ENCODE measurements around the gene CAMK1. TPM values are rescaled to one million over a fixed set of nuclear protein-coding genes. Genes with fewer than 3 reads are reported as not detected.
A peak's percentile ranks its signal among the peaks of the same experiment; 100 is the strongest.

CAMK1 gene
- polyA plus RNA-seq, 10 donors: 10.0 to 19.5 (median 14.5) TPM

- no peak for DNase-seq
Measured at GRCh38 chr3:9743548-9743947, 26.2 kb downstream of the CAMK1 start.

GRCh38 chr3:9742560-9742959 is 27.2 kb downstream of the CAMK1 start:
- no peak for DNase-seq

DNA sequence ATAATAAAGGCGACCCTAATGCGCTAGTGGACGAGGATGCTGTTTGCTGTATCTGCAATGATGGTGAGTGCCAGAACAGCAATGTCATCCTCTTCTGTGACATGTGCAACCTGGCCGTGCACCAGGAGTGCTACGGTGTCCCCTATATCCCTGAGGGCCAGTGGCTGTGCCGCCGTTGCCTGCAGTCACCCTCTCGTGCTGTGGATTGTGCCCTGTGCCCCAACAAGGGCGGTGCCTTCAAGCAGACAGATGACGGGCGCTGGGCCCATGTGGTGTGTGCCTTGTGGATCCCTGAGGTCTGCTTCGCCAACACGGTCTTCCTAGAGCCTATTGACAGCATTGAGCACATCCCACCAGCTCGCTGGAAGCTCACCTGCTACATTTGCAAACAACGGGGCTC is 30.6 kb downstream of the CAMK1 start:
- no peak for DNase-seq

DNA sequence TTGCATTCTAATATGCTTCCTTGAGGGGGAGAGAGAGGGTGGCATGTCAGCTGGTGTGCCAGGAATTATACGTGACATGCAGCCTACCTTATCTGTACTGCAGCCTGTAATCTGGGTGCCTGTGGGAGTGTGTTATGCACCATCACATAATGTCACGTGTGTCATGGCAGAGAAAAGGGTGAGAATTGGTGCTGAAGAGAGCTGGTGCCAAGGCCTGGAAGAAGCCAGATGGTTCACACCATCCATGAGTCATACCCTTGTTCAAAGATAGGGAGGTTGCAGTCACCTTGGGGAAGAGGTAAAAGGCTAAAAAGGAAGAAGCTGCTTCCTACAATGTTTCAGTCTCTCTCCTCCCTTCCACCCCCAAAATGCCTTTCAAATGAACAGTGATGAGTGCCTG is 32.9 kb downstream of the CAMK1 start:
- no peak for DNase-seq

DNA sequence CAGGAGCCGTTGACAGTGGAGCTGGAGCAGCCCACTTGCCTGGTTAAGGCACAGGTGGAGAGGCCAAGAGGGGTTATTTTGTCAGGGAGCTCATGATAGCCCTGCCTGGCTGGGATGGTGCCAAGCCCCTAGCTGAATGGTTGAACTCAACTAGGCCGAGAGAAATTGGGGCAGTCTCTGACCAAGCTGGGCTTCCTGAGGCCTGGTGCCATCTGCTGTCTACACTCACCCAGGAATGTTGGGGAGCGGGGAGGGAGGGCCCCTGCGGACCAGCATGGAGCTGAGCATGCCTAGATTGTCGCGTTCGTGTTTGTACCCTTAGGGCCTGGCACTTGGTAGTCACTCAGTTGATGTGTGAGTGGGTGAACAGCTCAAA is 37.0 kb downstream of the CAMK1 start:
- DNase-seq: no peak

DNA sequence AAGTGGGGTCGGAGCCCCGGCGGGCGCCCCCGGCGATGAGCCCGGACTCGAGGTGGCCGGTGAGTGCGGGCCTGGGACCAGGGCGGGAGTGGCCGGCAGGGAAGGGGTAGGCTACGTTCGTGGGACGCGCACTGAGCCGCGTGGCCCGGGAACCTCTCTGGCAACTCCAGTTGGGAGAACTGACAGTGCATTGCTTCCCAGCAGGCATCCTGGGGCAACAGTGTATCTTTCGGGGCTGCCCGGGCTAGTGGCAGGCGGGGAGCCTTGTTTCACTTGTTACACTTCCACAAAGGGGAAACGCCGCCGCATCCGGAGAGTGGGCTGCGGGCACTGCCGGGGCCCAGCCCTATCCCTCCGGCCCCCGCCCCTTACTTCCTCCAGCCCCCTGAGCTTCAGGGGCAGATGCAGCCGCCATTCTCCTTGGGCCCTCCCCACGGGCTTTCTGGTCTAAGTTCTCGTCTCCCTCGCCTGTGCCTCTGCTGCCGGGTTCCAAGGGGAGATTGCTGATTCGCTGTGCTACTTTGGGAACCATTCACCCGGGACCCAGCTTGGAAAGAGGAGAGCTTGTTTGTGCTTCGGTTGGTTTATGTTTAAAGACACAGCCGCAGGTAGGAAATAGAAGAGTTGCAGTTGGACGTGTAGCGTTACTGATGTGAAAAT is 37.5 kb downstream of the CAMK1 start:
- peak in 1 of 3 donors; percentile 24 for DNase-seq

DNA sequence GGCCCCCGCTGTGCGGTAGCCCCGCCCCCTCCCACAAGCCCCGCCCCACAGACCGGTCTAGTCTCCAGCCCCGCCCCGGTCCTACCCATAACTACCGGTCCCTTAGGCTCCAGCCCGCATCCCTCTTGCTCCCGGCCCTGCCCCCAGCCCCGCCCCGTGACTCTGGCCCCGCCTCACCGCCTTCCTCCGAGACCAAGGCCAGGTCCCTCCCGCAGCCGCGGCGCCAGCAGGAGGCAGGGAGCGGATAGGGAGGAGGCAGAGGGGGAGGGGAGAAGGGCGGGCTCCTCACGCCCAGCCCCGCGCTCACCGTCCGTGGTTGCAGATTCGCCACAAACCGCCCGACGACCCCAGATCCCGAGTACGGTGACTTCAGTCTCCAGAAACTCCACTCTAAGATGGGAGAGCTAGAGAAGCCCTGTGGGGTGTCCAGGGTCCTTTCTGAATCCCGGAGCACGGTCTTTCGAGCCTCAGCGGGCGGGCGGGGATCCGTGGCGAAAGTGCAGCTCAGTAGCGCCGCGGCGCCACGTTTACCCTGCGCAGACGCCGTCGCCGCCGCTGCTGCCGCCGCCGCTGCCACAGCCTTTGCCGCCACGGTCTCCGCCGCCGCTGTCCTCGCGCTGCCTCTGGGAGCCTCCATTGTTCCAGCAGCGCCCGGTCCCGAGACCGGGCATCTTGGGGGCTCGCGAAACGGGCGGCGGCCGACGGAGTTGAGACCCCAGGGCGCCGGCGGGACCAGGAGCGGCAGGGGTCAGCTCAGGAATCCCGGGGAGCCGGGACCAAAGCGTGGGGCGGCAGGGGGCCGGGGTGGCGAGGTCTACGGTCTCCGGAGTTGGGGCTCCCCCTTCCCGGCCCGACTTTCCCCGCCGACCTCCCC is 38.3 kb downstream of the CAMK1 start, which contains the start of gene BRPF1:
Gene BRPF1, plus strand, starts transcription at position 530 of the 874 bp plus-strand sequence. CDS start 2,406 bp downstream, outside the sequence.
- peak; percentile 99 to 100 (median 99) for DNase-seq

DNA sequence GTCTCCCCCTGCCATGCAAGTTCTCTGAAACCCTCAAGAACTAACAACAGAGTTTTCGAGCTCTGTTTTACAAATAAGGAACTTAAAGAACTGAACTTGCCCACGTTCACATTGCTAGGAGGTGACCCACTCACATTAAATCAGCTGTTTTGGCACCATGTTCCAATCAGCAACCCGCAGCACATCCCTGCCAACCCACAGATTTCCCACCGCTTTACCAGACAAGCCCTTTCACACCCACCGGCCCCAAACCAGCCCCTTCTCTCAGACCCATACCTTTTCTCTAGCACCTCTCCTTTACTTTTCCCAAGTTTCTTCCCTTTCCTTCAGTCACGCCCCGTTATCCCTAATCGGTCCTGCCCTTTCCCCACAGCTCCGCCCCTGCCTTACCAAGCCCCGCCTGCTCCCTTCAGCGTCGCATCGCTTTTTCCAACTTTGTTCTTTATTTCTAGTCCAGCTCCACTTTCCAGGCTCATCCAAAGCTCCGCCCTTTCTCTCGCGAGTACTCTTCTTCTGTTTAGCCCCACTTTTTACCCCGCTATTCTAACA is 39.0 kb downstream of the CAMK1 start:
- DNase-seq: no peak

DNA sequence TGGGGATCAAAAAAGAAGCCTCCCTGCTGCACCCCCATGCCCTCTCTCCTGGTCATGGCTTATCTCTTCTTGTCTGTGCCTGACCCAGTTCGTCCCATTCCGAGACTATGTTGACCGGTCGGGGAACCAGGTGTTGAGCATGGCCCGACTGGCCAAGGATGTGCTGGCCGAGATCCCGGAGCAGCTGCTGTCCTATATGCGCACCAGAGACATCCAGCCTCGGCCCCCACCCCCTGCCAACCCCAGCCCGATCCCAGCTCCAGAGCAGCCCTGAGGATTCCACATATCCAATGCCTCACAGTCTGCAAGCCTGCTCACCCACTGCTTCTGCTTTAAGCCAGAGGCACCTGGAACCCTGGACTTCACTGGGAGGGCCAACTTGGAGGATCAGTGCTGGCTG is 40.3 kb downstream of the CAMK1 start:
- no peak for DNase-seq

GRCh38 chr3:9727743-9728142 is 42.0 kb downstream of the CAMK1 start:
- no peak for DNase-seq

DNA sequence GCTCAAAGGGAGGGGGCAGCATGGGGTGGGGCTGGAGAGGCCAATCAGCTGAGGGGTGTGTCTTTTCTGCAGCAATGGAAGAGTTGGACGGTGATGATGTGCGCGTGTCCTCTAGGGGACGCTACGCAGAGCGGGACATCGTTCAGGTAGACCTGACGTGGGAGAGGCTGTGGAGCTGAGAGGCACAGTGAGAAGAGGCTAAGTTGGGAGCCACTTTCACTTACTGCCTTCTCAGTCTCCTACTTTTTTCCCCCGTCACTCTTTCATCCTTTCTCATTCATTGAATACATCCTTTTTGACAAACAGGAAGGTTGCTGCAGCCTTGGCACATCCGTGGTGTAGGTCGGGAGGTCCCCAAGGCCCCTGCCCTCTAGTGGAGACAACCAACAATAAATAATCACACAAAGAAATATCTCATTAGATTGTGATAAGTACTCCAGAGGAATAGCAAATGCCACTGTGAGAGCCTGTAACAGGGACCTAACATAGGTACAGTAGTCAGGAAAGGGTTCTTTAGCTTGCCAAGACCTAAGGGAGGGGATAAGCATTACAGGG is 42.6 kb downstream of the CAMK1 start:
- DNase-seq: no peak

GRCh38 chr3:9725775-9726515 is 43.8 kb downstream of the CAMK1 start:
- no peak for DNase-seq

DNA sequence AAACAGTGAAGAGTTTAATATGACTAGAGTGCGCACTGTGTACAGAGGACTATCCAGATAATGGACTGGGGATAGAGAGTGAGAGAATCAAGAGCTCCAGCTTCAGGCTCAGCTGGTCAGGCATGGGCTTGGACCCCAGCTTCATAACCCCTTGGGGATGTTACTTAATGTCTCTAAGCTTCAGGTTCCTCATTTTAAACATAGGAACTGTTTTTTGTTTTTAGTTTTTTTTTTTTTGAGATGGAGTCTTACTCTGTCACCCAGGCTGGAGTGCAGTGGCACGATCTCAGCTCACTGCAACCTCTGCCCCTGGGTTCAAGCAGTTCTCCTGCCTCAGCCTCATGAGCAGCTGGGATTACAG is 48.1 kb downstream of the CAMK1 start:
- no peak for DNase-seq

DNA sequence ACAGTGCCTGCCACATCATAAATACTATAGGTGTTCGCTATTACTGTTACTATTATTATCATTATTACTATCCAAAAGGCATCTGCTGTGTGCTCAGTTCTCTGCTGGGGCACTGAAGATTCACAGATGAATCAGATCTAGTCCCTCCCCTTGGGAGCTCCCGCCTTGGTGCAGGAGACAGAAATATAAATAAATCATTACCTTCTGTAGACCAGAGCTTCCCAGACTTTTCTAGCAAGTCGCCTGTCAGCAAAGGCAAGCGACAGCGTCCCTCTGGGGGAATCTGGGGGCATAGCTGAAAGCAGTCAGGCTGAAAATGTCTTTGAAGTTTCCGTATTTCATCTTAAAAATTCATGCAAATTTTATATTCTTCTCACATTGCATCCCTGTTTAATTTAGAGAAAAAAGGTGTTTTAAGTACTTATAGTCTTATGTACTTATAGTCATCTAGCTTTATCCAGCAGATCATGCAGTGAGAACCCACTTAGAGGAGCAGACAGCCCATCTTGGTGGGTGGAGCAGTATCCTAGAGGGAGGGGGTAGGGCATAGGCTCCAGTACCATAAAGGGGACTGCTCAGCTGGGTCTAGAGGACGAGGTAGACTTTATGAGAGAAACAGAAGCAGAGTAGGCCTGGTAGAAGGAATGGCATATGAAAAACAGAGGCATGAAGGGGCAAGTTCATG is 48.6 kb downstream of the CAMK1 start:
- DNase-seq: no peak

GRCh38 chr3:9718118-9718517 is 51.6 kb downstream of the CAMK1 start:
- no peak for DNase-seq

DNA sequence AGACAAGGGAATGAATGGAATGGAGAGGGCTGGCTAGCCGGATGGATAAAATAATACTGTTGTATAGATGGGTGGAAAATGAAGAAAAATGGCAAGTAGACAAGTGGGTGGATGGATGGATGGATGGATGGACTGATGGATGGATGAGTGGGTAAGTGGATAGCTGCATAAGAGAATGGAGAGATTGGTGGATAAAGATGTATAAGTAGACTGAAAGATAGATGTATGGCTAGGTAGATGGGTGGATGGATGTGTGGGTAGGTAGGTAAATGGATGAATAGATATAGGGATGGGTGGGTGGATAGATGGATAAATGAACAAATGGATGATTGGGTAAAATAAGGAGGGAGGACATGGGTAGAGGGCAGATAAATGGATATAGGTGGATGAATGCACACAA is 52.2 kb downstream of the CAMK1 start:
- DNase-seq: no peak

DNA sequence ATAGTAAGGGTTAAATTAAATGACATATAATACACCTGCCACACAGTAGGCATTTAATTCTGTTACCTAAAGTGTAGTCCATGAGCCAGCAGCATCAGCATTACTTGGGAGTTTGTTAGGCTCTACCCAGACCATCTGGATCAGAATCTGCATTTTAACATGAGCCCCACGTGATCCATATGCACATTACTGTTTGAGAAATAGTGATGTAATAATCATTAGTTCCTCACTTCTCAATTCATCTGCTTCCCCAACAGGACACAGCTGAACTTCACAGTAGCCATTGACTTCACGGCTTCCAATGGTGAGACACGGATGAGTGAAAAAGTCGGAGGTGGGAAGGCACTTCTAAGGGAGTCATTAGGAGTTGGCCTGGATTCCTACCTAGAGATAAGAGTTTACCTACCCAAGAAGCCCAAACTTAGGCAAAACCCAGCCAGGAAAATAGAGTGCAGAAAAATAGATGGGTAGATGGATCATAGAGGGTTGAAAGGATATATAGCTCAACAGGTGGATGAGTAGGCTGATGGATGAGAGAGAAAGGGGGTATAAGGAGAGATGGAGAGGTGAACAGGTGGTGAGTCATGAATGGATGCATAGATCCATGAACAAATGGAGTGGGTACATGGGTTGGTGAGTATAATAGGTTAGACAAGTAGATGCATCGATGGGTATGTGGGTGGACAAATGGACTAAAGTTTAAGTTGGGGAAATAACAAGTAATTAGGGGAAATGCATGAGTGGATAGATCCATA is 52.8 kb downstream of the CAMK1 start:
- no peak for DNase-seq

GRCh38 chr3:9715764-9716437 is 53.8 kb downstream of the CAMK1 start:
- peak; percentile 68 to 82 (median 77) for DNase-seq

GRCh38 chr3:9715136-9715535 is 54.6 kb downstream of the CAMK1 start:
- DNase-seq: no peak

- no peak for DNase-seq
Measured at GRCh38 chr3:9713142-9713541, 56.6 kb downstream of the CAMK1 start.
